MM.1S (cell line): ENCODE measurements around the gene PSMA7.

ENCODE experiments used
- DNase-seq: peaks from one replicate; pipeline ENCODE4 v3.0.0-alpha.2; 2015
- H2AFZ ChIP-seq: fragments of 300-600 bp; sonication (generic); 2 replicates; pipeline ENCODE4 v1.6.0; 2016; ENCODE audit warnings: antibody characterized with exemption, low read length
- H3F3A ChIP-seq: fragments of 300-600 bp; sonication (generic); 2 replicates; pipeline ENCODE4 v1.6.1; 2016; ENCODE audit warnings: mild to moderate bottlenecking, antibody characterized with exemption, low read length, moderate library complexity, mixed read lengths; ENCODE audit not compliant: insufficient read depth
- H3K27ac ChIP-seq: fragments of 300-600 bp; sonication (generic); 2 replicates; pipeline ENCODE4 v1.5.1; 2016; ENCODE audit warnings: mild to moderate bottlenecking, low read length
- H3K27me3 ChIP-seq: fragments of 300-600 bp; sonication (generic); replicated peaks from 2 replicates; pipeline ENCODE4 v1.6.0; 2016; ENCODE audit warnings: low read length; ENCODE audit not compliant: insufficient read depth
- H3K36me3 ChIP-seq: fragments of 300-600 bp; sonication (generic); replicated peaks from 2 replicates; pipeline ENCODE4 v1.6.1; 2016; ENCODE audit warnings: mild to moderate bottlenecking, low read length, mixed read lengths; ENCODE audit not compliant: insufficient read depth
- H3K4me1 ChIP-seq: fragments of 300-600 bp; sonication (generic); 2 replicates; pipeline ENCODE4 v1.6.1; 2016; ENCODE audit warnings: low read length, mixed read lengths
- H3K4me2 ChIP-seq: fragments of 300-600 bp; sonication (generic); 2 replicates; pipeline ENCODE4 v1.6.0; 2016; ENCODE audit warnings: low read depth, low read length
- H3K4me3 ChIP-seq: fragments of 300-600 bp; sonication (generic); 2 replicates; pipeline ENCODE4 v1.5.1; 2016; ENCODE audit warnings: low read length, mixed read lengths
- H3K79me2 ChIP-seq: fragments of 300-600 bp; sonication (generic); 2 replicates; pipeline ENCODE4 v1.6.1; 2016; ENCODE audit warnings: mixed run types, low read length, mixed read lengths
- H3K9ac ChIP-seq: fragments of 300-600 bp; sonication (generic); 2 replicates; pipeline ENCODE4 v1.6.1; 2016; ENCODE audit warnings: low read length, mixed read lengths
- H3K9me2 ChIP-seq: fragments of 300-600 bp; sonication (generic); replicated peaks from 2 replicates; pipeline ENCODE4 v1.6.1; 2016; ENCODE audit warnings: mild to moderate bottlenecking, low read length, mixed read lengths; ENCODE audit not compliant: insufficient read depth
- H3K9me3 ChIP-seq: fragments of 300-600 bp; sonication (generic); replicated peaks from 2 replicates; pipeline ENCODE4 v1.6.1; 2016; ENCODE audit warnings: mild to moderate bottlenecking, low read length, mixed read lengths; ENCODE audit not compliant: insufficient read depth
- H4K20me1 ChIP-seq: fragments of 300-600 bp; sonication (generic); 2 replicates; pipeline ENCODE4 v1.6.1; 2016; ENCODE audit warnings: mild to moderate bottlenecking, low read length, moderate library complexity, mixed read lengths; ENCODE audit not compliant: insufficient read depth
- EZH2 ChIP-seq: fragments of 300-600 bp; sonication (generic); optimal IDR thresholded peaks from 2 replicates; pipeline ENCODE3; 2017; ENCODE audit warnings: low read depth, mild to moderate bottlenecking, antibody characterized with exemption, low read length, mixed read lengths
- EZH2phosphoT487 ChIP-seq: fragments of 300-600 bp; sonication (generic); IDR thresholded peaks from 2 replicates; pipeline ENCODE4 v1.6.1; 2018; ENCODE audit warnings: antibody characterized with exemption, low read length
- TF ChIP-seq, protein P1 (sequence below): fragments of 300-600 bp; sonication (generic); IDR thresholded peaks from 2 replicates; pipeline ENCODE4 v1.5.1; 2016; ENCODE audit warnings: antibody characterized with exemption, low read length, mixed read lengths

Gene PSMA7

GRCh38 chr20:62157387-62158087 lies 14.3 kb upstream of the PSMA7 start:
- Histone ChIP-seq H3K4me1 (no peaks in the 10 kb centered on the region), H3K9ac (no peak overlapping the region), H3K27ac (no peak overlapping the region), H3K4me2 (no peak overlapping the region), H3K9me3 (no peaks in the 10 kb centered on the region), H3K79me2 (peaks cover 46% of the 10 kb centered on the region), H4K20me1 (no peaks in the 10 kb centered on the region), H3F3A (no peaks in the 10 kb centered on the region), H2AFZ (no peak overlapping the region), H3K9me2 (no peaks in the 10 kb centered on the region), H3K36me3 (no peaks in the 10 kb centered on the region), H3K27me3 (no peaks in the 10 kb centered on the region), H3K4me3 (no peak overlapping the region)
- DNase-seq = no peak
- TF ChIP-seq EZH2phosphoT487 (no peak), EZH2 (no peak)
- TF ChIP-seq, protein P1, sequence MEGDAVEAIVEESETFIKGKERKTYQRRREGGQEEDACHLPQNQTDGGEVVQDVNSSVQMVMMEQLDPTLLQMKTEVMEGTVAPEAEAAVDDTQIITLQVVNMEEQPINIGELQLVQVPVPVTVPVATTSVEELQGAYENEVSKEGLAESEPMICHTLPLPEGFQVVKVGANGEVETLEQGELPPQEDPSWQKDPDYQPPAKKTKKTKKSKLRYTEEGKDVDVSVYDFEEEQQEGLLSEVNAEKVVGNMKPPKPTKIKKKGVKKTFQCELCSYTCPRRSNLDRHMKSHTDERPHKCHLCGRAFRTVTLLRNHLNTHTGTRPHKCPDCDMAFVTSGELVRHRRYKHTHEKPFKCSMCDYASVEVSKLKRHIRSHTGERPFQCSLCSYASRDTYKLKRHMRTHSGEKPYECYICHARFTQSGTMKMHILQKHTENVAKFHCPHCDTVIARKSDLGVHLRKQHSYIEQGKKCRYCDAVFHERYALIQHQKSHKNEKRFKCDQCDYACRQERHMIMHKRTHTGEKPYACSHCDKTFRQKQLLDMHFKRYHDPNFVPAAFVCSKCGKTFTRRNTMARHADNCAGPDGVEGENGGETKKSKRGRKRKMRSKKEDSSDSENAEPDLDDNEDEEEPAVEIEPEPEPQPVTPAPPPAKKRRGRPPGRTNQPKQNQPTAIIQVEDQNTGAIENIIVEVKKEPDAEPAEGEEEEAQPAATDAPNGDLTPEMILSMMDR = no peak

GRCh38 chr20:62156592-62157386 lies 13.6 kb upstream of the PSMA7 start:
- Histone ChIP-seq H3K9me3 (no peaks in the 10 kb centered on the region), H3F3A (no peaks in the 10 kb centered on the region), H3K9me2 (no peaks in the 10 kb centered on the region), H3K27me3 (no peaks in the 10 kb centered on the region), H3K79me2 (peaks cover 52% of the 10 kb centered on the region), H3K27ac (no peak overlapping the region), H2AFZ (no peak overlapping the region), H3K36me3 (no peaks in the 10 kb centered on the region), H3K4me2 (no peak overlapping the region), H3K4me3 (no peak overlapping the region), H4K20me1 (no peaks in the 10 kb centered on the region), H3K4me1 (no peaks in the 10 kb centered on the region), H3K9ac (no peak overlapping the region)
- peak; percentile 26 for DNase-seq
- TF ChIP-seq, protein P1 = peak; percentile 42
- TF ChIP-seq EZH2phosphoT487 = no peak

DNA sequence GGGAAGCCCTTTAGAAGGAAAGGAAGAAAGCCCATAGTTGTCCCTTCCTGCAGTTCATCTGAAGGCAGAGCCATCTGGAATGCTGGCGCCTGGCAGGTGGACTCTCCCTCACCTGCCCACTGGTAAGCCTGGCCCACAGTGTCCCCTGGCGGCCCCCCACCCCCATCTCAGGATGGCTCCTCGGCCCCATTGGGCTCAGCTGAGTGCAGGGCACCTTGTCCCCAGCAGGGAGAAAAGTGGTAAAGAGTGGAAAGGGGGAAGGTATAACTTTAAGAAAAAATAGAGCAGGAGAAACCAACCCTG lies 13.0 kb upstream of the PSMA7 start:
- H3K4me2 ChIP-seq = no peak overlapping the region
- H3K4me1 ChIP-seq = no peaks in the 10 kb centered on the region
- H3K27ac ChIP-seq = no peak overlapping the region
- no peak overlapping the region for H2AFZ ChIP-seq
- DNase-seq = no peak
- H3F3A ChIP-seq = no peaks in the 10 kb centered on the region
- no peaks in the 10 kb centered on the region for H3K9me2 ChIP-seq
- no peaks in the 10 kb centered on the region for H3K9me3 ChIP-seq
- H3K27me3 ChIP-seq = no peaks in the 10 kb centered on the region
- no peak overlapping the region for H3K4me3 ChIP-seq
- peaks cover 57% of the 10 kb centered on the region for H3K79me2 ChIP-seq
- TF ChIP-seq EZH2 (no peak), EZH2phosphoT487 (no peak)
- TF ChIP-seq, protein P1 = no peak
- no peak overlapping the region for H3K9ac ChIP-seq
- H4K20me1 ChIP-seq = no peaks in the 10 kb centered on the region
- H3K36me3 ChIP-seq = no peaks in the 10 kb centered on the region
